Measurements from ENCODE around the gene SLC25A48.

DNA sequence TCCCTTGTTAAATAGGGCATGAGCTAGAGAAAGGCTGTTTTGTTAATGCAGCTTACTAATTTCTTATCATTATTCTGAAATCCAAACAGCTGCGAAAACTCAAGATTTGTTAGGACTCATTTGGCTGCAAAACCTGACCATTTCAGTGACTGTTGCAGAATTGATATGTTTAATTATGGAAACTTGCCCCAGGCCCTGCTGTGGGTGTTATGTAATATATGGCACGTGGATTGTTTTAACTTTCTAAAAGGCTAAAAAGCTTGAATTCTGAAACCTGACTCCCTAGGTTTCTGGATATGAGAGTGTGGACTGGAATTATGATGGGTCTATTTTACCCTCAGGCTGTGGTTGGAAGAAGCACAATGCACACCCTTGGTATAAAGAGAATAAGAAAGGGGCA lies 56.8 kb downstream of the SLC25A48 start:
- TF ChIP-seq, protein P1, sequence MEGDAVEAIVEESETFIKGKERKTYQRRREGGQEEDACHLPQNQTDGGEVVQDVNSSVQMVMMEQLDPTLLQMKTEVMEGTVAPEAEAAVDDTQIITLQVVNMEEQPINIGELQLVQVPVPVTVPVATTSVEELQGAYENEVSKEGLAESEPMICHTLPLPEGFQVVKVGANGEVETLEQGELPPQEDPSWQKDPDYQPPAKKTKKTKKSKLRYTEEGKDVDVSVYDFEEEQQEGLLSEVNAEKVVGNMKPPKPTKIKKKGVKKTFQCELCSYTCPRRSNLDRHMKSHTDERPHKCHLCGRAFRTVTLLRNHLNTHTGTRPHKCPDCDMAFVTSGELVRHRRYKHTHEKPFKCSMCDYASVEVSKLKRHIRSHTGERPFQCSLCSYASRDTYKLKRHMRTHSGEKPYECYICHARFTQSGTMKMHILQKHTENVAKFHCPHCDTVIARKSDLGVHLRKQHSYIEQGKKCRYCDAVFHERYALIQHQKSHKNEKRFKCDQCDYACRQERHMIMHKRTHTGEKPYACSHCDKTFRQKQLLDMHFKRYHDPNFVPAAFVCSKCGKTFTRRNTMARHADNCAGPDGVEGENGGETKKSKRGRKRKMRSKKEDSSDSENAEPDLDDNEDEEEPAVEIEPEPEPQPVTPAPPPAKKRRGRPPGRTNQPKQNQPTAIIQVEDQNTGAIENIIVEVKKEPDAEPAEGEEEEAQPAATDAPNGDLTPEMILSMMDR (conservative IDR thresholded peaks at IDR 0.05; ENCODE audit: low read depth, low read length): no peak
- TF ChIP-seq RAD21 (IDR thresholded peaks at IDR 0.05; ENCODE audit: low read length): no peak
- TF ChIP-seq MAZ (IDR thresholded peaks at IDR 0.05; ENCODE audit: borderline replicate concordance, low read depth, low read length): no peak
- no peak for TF ChIP-seq POLR2A (IDR thresholded peaks at IDR 0.05; ENCODE audit: low read depth, low read length)
